ENCODE measurements around the gene ZNF649.

ZNF649 gene

GRCh38 chr19:51904331-51905165, at the start of gene ZNF649:
TSS of gene ZNF649 (minus strand) at chr19:51905017. CDS start at chr19:51900107, 4,910 bp downstream.
- TF ChIP-seq Cebpa-rat (IDR thresholded peaks at IDR 0.05), result peak in 4 of 11 experiments; percentile 19 to 88 (median 62); a peak in 5 of 22 replicates
- peaks cover 37 to 48% (median 43%) of the 10 kb centered on the region in 11 experiments for H3K36me3 ChIP-seq
- peak within 1 kb of the TSS; percentile 75 to 89 (median 81) for H3K4me3 ChIP-seq
- peaks cover 0 to 12% (median 10%) of the 10 kb centered on the region in 10 experiments; a peak in 11 of 20 replicates for H3K4me1 ChIP-seq
- peaks cover 77 to 92% (median 86%) of the 10 kb centered on the region in 11 experiments for H3K9me3 ChIP-seq (replicated peaks in 1 of 11)
- H4K20me1 ChIP-seq, result no peaks in the 10 kb centered on the region; a peak in 1 of 22 replicates
- peak within 1 kb of the TSS; percentile 77 to 93 (median 83) for H3K4me2 ChIP-seq
- peak within 1 kb of the TSS; percentile 86 to 98 (median 90) for H3K9ac ChIP-seq
- H3K27me3 ChIP-seq, result no peaks in the 10 kb centered on the region
- H3K27ac ChIP-seq, result peak within 1 kb of the TSS; percentile 82 to 98 (median 91)

GRCh38 chr19:51948975-51949374, 44.2 kb upstream of the ZNF649 start:
- peaks cover 52 to 88% (median 68%) of the 10 kb centered on the region in 11 experiments for H3K36me3 ChIP-seq
- H3K4me1 ChIP-seq, result peaks cover 0 to 16% (median 8%) of the 10 kb centered on the region in 10 experiments; a peak in 11 of 20 replicates
- no peak overlapping the region for H3K9ac ChIP-seq
- no peak overlapping the region for H3K4me2 ChIP-seq
- H3K4me3 ChIP-seq, result peak overlapping the region in 3 of 10 experiments; percentile 19 to 33 (median 31); a peak in 3 of 20 replicates
- peaks cover 93 to 97% (median 95%) of the 10 kb centered on the region in 11 experiments for H3K9me3 ChIP-seq (replicated peaks in 1 of 11)
- TF ChIP-seq Cebpa-rat (IDR thresholded peaks at IDR 0.05), result no peak
- H4K20me1 ChIP-seq, result no peaks in the 10 kb centered on the region
- H3K27me3 ChIP-seq, result 0 out of 22 replicates have a peak, but pooled peaks cover 0 to 5% (median 0%) of the 10 kb centered on the region in 11 experiments
- no peak overlapping the region for H3K27ac ChIP-seq

GRCh38 chr19:51946602-51947001, 41.8 kb upstream of the ZNF649 start:
- peaks cover 0 to 11% (median 4%) of the 10 kb centered on the region in 10 experiments; a peak in 11 of 20 replicates for H3K4me1 ChIP-seq
- H3K9me3 ChIP-seq (replicated peaks in 1 of 11), result peaks cover 99 to 100% (median 100%) of the 10 kb centered on the region in 11 experiments
- H3K27ac ChIP-seq, result no peak overlapping the region
- no peak overlapping the region for H3K4me3 ChIP-seq
- H3K36me3 ChIP-seq, result peaks cover 75 to 95% (median 89%) of the 10 kb centered on the region in 11 experiments
- H4K20me1 ChIP-seq, result no peaks in the 10 kb centered on the region
- no peak overlapping the region for H3K9ac ChIP-seq
- TF ChIP-seq Cebpa-rat (IDR thresholded peaks at IDR 0.05), result no peak
- 0 out of 22 replicates have a peak, but pooled peaks cover 0 to 5% (median 0%) of the 10 kb centered on the region in 11 experiments for H3K27me3 ChIP-seq
- no peak overlapping the region for H3K4me2 ChIP-seq

GRCh38 chr19:51944798-51945552, 40.2 kb upstream of the ZNF649 start:
- no peak overlapping the region for H3K27ac ChIP-seq
- H3K9me3 ChIP-seq (replicated peaks in 1 of 11), result peaks cover 100% of the 10 kb centered on the region in 11 experiments
- no peak overlapping the region for H3K4me2 ChIP-seq
- H3K4me3 ChIP-seq, result peak overlapping the region; percentile 5 to 57 (median 34); a peak in 19 of 20 replicates
- H4K20me1 ChIP-seq, result no peaks in the 10 kb centered on the region
- H3K4me1 ChIP-seq, result no peaks in the 10 kb centered on the region
- no peak for TF ChIP-seq Cebpa-rat (IDR thresholded peaks at IDR 0.05)
- 0 out of 22 replicates have a peak, but pooled peaks cover 0 to 5% (median 0%) of the 10 kb centered on the region in 11 experiments for H3K27me3 ChIP-seq
- H3K36me3 ChIP-seq, result peaks cover 92 to 99% (median 98%) of the 10 kb centered on the region in 11 experiments
- H3K9ac ChIP-seq, result no peak overlapping the region

GRCh38 chr19:51938936-51939335, 34.1 kb upstream of the ZNF649 start:
- H3K36me3 ChIP-seq, result peaks cover 100% of the 10 kb centered on the region in 11 experiments
- no peak overlapping the region for H3K4me2 ChIP-seq
- no peak for TF ChIP-seq Cebpa-rat (IDR thresholded peaks at IDR 0.05)
- no peaks in the 10 kb centered on the region for H4K20me1 ChIP-seq
- peaks cover 97 to 100% (median 100%) of the 10 kb centered on the region in 11 experiments for H3K9me3 ChIP-seq (replicated peaks in 1 of 11)
- H3K4me3 ChIP-seq, result no peak overlapping the region
- no peak overlapping the region for H3K27ac ChIP-seq
- no peak overlapping the region for H3K9ac ChIP-seq
- no peaks in the 10 kb centered on the region for H3K4me1 ChIP-seq
- H3K27me3 ChIP-seq, result no peaks in the 10 kb centered on the region

GRCh38 chr19:51931921-51932320, 27.1 kb upstream of the ZNF649 start:
- Histone ChIP-seq H3K9me3 (replicated peaks in 1 of 11) (peaks cover 72 to 87% (median 77%) of the 10 kb centered on the region in 11 experiments), H3K36me3 (peaks cover 75 to 86% (median 81%) of the 10 kb centered on the region in 11 experiments), H4K20me1 (no peaks in the 10 kb centered on the region), H3K4me1 (peaks cover 9 to 11% (median 9%) of the 10 kb centered on the region in 10 experiments), H3K9ac (no peak overlapping the region), H3K4me2 (no peak overlapping the region), H3K4me3 (no peak overlapping the region), H3K27me3 (no peaks in the 10 kb centered on the region), H3K27ac (no peak overlapping the region)
- TF ChIP-seq Cebpa-rat (IDR thresholded peaks at IDR 0.05), result no peak

GRCh38 chr19:51927859-51928258, 23.0 kb upstream of the ZNF649 start:
- TF ChIP-seq Cebpa-rat (IDR thresholded peaks at IDR 0.05), result no peak
- Histone ChIP-seq H3K4me3 (peak overlapping the region; percentile 81 to 93 (median 84)), H4K20me1 (no peaks in the 10 kb centered on the region), H3K27ac (peak overlapping the region; percentile 54 to 90 (median 81)), H3K9me3 (replicated peaks in 1 of 11) (peaks cover 69 to 86% (median 74%) of the 10 kb centered on the region in 11 experiments), H3K27me3 (no peaks in the 10 kb centered on the region), H3K9ac (peak overlapping the region; percentile 74 to 92 (median 87)), H3K4me2 (peak overlapping the region; percentile 87 to 95 (median 91)), H3K4me1 (peaks cover 9 to 15% (median 11%) of the 10 kb centered on the region in 10 experiments), H3K36me3 (peaks cover 34 to 49% (median 40%) of the 10 kb centered on the region in 11 experiments)

- no peak for TF ChIP-seq Cebpa-rat (IDR thresholded peaks at IDR 0.05)
- H3K36me3 ChIP-seq, result peaks cover 26 to 47% (median 33%) of the 10 kb centered on the region in 11 experiments
- H4K20me1 ChIP-seq, result no peaks in the 10 kb centered on the region
- H3K27ac ChIP-seq, result peak within 1 kb of the TSS; percentile 54 to 90 (median 81)
- H3K9ac ChIP-seq, result peak within 1 kb of the TSS; percentile 74 to 92 (median 87)
- peaks cover 9 to 15% (median 11%) of the 10 kb centered on the region in 10 experiments for H3K4me1 ChIP-seq
- peaks cover 69 to 86% (median 74%) of the 10 kb centered on the region in 11 experiments for H3K9me3 ChIP-seq (replicated peaks in 1 of 11)
- H3K4me3 ChIP-seq, result peak within 1 kb of the TSS; percentile 81 to 93 (median 84)
- peak within 1 kb of the TSS; percentile 87 to 95 (median 91) for H3K4me2 ChIP-seq
- no peaks in the 10 kb centered on the region for H3K27me3 ChIP-seq
Observed at GRCh38 chr19:51926784-51927741, 22.2 kb upstream of the ZNF649 start, which contains the start of gene ZNF613. TSS of gene ZNF613 (plus strand) at chr19:51927472. CDS start at chr19:51936221, 8,749 bp downstream.
